Neural progenitor cell (in vitro differentiated cells): Measurements from ENCODE around the gene DHRS1.

Experiments
- EZH2 ChIP-seq: fragments of 200-600 bp; sonication (generic); IDR thresholded peaks from 2 replicates; pipeline ENCODE4 v1.6.1; 2017; ENCODE audit warnings: antibody characterized with exemption, mild to moderate bottlenecking, moderate library complexity
- EZH2phosphoT487 ChIP-seq: fragments of 200-600 bp; sonication (generic); IDR thresholded peaks from 2 replicates; pipeline ENCODE4 v1.6.1; 2017; ENCODE audit warnings: antibody characterized with exemption
- TF ChIP-seq, protein P1 (sequence below): fragments of 200-600 bp; sonication (generic); IDR thresholded peaks from 2 replicates; pipeline ENCODE4 v1.5.1; 2017; ENCODE audit warnings: antibody characterized with exemption, mild to moderate bottlenecking

DNA sequence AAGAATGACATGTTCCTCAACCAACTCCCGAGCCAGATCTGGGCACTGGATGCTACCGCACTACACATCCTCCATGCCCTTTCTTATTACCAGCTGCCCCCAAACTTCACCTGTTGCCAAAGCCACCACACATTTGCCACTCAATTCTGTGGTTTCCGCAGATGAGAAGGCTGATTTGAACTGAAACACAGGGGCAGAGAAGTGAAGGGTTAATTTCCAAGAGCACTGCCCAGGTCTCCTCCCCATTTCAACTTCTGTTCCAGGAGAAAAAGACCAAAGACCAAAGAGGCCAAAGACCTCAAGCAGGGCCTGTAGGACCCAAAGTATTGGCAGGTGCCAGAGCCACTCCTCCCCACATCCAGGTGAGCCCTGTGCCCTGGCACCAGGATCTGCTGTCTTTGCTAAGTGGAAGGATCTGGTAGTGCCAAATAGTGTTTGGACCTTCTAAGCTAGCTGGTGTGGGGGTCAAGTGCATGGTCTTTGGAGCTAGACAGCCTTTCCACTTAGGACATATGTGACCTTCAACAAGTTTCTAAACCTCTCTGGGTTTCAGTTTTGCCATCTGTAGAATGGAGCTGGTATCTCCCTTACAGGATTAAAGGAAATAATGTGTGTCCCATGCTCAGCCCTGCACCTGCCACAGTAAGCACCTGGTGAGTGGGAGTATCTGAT lies 8.0 kb downstream of the DHRS1 start:
- TF ChIP-seq, protein P1, sequence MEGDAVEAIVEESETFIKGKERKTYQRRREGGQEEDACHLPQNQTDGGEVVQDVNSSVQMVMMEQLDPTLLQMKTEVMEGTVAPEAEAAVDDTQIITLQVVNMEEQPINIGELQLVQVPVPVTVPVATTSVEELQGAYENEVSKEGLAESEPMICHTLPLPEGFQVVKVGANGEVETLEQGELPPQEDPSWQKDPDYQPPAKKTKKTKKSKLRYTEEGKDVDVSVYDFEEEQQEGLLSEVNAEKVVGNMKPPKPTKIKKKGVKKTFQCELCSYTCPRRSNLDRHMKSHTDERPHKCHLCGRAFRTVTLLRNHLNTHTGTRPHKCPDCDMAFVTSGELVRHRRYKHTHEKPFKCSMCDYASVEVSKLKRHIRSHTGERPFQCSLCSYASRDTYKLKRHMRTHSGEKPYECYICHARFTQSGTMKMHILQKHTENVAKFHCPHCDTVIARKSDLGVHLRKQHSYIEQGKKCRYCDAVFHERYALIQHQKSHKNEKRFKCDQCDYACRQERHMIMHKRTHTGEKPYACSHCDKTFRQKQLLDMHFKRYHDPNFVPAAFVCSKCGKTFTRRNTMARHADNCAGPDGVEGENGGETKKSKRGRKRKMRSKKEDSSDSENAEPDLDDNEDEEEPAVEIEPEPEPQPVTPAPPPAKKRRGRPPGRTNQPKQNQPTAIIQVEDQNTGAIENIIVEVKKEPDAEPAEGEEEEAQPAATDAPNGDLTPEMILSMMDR: no peak
- TF ChIP-seq EZH2phosphoT487: no peak
- no peak for TF ChIP-seq EZH2
